HEK293T (cell line): ENCODE results near the gene TNFRSF13B.

Experiments used
- FOXM1 ChIP-seq: fragments of 450-650 bp; IDR thresholded peaks from 2 replicates; pipeline ENCODE4 v1.6.1; 2017; ENCODE audit warnings: mild to moderate bottlenecking, borderline replicate concordance
- HDGF ChIP-seq: fragments of 450-650 bp; IDR thresholded peaks from 2 replicates; pipeline ENCODE4 v1.6.1; 2017; ENCODE audit warnings: antibody characterized with exemption, borderline replicate concordance
- LEF1 ChIP-seq: fragments of 450-650 bp; IDR thresholded peaks from 2 replicates; pipeline ENCODE4 v1.6.1; 2017; ENCODE audit warnings: mild to moderate bottlenecking, borderline replicate concordance
- TF ChIP-seq, protein P1 (sequence below): fragments of 450-650 bp; IDR thresholded peaks from 2 replicates; pipeline ENCODE4 v1.6.1; 2016

DNA sequence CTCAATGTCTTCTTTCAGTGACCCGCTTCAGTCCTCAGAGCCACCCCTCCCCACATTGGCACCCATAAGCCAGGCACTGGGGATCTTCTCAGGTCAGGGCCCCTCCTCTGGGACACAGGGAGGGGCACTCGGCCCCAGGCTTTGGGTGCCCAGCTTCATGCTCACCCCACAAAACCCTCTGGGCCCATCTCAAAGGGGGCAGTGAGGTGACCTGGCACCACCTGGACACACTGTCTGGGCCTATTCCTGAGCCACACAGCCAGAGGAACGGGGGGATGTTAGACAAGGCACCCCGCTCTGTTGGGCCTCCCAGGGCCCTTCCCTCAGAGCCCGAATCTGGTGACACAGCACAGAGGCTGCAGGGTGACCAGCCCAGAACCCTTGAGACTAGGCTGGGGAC is 36.1 kb downstream of the TNFRSF13B start:
- TF ChIP-seq FOXM1 (no peak), LEF1 (no peak), HDGF (no peak)
- TF ChIP-seq, protein P1, sequence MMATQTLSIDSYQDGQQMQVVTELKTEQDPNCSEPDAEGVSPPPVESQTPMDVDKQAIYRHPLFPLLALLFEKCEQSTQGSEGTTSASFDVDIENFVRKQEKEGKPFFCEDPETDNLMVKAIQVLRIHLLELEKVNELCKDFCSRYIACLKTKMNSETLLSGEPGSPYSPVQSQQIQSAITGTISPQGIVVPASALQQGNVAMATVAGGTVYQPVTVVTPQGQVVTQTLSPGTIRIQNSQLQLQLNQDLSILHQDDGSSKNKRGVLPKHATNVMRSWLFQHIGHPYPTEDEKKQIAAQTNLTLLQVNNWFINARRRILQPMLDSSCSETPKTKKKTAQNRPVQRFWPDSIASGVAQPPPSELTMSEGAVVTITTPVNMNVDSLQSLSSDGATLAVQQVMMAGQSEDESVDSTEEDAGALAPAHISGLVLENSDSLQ = no peak
